GM19025 (cell line): ENCODE results near the gene ACER1.
"Not testable (repeated sequence)": the region's sequence is repeated elsewhere in the genome, so short reads cannot be mapped to it uniquely, and the experiment has no call there.

Source experiments
- ATAC-seq: cut with Tn5 transposase; IDR thresholded peaks from one replicate; pipeline ENCODE4 v1.9.1; 2021; ENCODE audit warnings: mild to moderate bottlenecking, low read depth, moderate library complexity; ENCODE audit not compliant: unreplicated experiment

ACER1 gene

GRCh38 chr19:6358003-6358402 lies 24.6 kb upstream of the ACER1 start:
- ATAC-seq, result no peak

GRCh38 chr19:6357174-6357573 lies 23.8 kb upstream of the ACER1 start:
- no peak for ATAC-seq

DNA sequence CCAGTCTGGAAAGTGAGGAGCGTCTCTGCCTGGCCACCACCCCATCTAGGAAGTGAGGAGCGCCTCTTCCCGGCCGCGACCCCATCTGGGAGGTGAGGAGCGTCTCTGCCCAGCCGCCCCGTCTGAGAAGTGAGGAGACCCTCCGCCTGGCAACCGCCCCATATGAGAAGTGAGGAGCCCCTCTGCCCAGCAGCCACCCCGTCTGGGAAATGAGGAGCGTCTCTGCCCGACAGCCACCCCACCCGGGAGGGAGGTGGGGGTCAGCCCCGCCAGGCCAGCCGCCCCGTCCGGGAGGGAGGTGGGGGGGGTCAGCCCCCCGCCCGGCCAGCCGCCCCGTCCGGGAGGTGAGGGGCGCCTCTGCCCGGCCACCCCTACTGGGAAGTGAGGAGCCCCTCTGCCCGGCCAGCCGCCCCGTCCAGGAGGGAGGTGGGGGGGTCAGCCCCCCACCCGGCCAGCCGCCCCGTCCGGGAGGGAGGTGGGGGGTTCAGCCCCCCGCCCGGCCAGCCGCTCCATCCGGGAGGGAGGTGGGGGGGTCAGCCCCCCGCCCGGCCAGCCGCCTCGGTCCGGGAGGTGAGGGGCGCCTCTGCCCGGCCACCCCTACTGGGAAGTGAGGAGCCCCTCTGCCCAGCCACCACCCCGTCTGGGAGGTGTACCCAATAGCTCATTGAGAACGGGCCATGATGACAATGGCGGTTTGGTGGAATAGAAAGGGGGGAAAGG lies 22.1 kb upstream of the ACER1 start:
- not testable (repeated sequence) for ATAC-seq

DNA sequence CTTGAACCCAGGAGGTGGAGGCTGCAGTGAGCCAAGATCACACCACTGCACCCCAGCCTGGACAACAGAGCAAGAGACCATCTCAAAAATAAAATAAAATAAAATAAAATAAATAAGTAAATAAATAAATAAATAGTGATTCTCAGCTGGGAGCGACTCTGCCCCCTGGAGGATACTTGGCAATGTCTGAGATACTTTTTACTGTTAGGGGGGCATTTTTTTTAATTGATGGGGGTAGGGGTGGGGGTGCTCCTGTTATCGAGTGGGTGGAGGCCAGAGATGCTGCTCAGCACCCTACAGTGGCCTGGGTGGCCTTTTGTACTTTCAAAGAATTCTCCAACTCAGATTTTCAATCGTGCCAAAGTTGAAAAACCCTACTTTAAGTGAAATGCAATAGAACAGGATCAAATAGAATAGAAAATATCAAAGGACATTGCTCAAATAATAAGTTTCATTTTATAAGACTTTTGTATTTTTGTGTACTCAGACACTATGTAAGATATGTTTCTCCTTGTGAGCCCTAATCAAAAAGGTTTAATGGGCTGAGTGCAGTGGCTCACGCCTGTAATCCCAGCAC lies 20.8 kb upstream of the ACER1 start:
- no peak for ATAC-seq

DNA sequence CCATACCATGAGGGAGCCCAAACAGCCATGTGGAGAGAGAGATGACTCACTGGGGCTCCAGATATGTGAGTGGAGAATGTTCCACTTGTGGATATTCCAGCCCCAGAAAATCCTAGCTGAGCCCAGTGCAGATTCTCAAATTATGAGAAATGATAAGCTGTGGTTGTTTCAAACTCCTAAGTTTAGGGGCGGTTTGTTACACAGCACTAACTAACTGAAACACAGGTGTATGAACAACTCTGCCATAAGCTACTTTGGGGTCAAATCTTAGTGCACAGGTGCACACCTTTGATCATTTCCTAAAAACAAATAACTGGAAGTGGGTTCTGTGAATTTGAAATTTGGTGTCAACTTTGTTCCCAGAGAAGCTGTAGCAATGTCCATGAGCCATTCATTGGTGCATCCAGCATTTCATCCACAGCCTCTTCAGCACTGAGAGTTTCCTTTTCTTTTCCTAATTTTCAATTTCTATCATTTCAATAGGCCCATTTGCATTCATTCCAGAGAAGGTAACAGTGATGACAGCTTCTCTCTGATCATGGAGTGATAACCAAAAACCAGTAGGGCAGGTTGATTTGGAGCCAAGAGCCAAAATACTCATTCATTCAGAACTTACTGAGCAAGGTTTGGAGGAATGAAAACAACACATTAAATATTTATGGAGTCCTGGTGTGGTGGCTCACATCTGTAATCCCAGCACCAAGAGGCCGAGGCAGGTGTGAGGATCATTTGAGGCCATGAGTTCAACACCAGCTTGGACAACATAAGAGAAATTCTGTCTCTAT lies 19.2 kb upstream of the ACER1 start:
- no peak for ATAC-seq

- no peak for ATAC-seq
Observed at GRCh38 chr19:6350688-6351087, 17.3 kb upstream of the ACER1 start.

GRCh38 chr19:6349271-6349670 lies 15.9 kb upstream of the ACER1 start:
- not testable (repeated sequence) for ATAC-seq

GRCh38 chr19:6343462-6343861 lies 10.1 kb upstream of the ACER1 start:
- ATAC-seq, result no peak

DNA sequence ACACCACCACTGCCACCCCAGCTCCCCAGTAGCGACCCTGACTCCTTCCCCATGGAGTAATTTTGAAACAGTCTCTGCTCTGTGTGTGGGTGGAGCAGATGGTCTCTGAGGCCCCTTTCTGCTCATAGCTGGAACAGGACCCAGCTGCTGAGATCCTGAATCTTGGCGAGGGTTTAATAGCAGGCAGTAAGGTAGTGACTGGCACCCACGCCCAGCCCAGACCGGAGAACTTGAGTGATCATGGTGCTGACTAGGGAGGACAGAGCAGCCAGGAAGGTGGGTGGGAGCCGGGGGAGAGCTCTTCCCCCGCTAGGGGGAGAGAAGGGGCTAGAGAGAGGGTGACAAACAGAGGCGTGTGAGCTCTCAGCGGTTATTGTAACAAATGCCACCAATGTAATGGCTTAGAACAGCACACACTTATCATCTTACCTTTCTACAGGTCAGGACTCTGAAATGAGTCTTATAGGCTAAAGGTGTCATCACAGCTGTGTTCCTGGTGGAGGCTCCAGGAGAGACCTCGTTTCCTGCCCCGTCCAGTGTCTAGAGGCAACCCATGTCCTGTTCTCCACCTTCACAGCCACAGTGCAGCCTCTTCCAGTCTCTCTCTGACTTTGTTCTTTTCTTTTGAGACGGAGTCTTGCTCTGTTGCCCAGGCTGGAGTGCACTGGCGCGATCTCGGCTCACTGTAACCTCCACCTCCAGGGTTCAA lies 7.2 kb upstream of the ACER1 start:
- ATAC-seq, result no peak

GRCh38 chr19:6334490-6335285 lies 1.3 kb upstream of the ACER1 start:
- no peak for ATAC-seq

GRCh38 chr19:6326815-6327214 lies 6.6 kb downstream of the ACER1 start:
- ATAC-seq, result no peak

DNA sequence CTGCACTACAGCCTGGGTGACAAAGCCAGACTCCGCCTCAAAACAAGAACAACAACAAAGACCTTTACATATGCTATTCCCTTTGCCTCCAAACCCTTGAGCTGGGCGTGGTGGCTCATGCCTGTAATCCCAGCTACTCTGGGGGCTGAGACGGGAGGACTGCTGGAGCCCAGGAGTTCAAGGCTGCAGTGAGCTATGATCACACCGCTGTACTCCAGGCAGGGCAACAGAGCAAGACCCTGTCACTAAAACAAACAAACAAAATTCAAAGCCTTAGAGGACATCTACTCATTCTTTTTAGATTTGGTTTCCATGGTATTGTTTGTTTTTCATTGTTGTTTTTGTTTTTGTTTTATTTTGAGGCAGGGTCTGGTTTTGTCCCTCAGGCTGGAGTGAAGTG lies 7.8 kb downstream of the ACER1 start:
- no peak for ATAC-seq

GRCh38 chr19:6324757-6325156 lies 8.7 kb downstream of the ACER1 start:
- ATAC-seq, result no peak

GRCh38 chr19:6322284-6322683 lies 11.1 kb downstream of the ACER1 start:
- no peak for ATAC-seq

DNA sequence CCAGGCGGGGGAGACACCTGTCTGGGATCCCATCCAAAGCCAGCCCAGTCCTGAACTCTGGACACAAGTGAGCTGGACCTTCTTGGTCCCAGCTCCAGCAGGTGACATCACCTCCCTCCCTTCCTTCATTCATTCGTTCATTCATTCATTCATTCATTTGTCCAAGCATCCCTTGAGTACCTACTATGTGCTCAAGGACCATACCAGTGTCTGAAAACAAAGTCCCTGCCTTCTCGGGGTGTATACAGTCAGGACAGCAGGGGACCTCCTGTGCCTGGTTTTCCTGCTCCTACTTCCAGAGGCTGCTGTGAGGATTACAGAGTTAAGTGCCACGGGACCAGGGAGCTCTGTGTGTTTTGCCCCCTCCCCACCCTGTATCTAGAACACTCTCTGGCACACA lies 14.0 kb downstream of the ACER1 start:
- no peak for ATAC-seq

DNA sequence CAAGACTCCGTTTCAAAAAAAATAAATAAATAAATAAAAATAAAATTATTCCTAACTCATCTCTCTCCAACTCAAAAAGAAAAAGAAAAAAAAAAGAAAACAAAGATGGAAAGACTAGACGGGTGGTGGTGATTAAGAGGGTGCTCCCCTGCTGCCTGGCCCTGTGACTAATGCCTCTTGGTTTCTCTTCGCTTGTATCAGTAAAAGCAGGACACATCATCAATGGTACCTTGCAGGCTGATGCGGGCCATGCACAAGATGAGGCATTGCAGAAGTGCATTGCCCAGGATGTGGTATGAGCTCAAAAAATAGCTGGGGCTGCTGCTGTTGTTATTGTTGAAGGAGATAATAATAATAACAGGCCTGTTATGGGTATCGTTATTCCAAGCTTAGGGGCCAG lies 14.6 kb downstream of the ACER1 start:
- no peak for ATAC-seq

DNA sequence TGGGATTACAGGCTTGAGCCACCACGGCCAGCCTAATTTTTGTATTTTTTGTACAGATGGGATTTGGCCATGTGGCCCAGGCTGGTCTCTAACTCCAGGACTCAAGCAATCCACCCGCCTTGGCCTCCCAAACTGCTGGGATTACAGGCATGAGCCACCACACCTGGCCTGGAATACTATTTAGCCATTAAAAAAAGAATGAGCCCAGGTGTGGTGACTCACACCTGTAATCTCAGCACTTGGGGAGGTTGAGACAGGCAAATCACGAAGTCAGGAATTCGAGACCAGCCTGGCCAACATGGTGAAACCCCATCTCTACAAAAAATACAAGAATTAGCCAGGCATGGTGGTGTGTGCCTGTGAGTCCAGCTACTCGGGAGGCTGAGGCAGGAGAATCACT lies 17.8 kb downstream of the ACER1 start:
- ATAC-seq, result not testable (repeated sequence)

DNA sequence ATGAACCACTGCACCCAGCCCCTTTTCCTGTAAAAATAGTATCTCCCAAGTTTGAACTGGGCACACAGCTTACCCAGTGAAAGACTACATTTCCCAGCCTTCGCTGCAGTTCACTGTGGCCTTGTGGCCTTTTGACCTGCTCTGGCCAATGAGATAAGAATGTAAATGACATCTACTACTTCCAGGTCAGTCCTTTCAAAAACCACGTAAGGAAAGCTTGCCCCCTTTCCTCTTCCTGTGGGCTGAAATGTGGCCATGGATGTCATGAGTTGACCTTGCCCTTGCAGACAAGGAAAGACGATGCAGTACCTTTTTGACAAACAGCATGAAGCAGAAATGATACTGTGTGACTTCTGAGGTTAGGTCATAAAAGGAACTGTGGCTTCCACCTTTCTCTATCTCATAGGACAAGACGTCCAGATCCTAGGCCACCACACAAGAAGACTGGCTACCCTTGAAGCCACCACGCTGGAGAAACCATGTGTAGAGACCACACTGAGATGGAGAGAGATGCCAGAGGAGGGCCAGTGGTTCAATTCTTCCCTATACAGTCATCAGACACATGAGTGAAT lies 19.9 kb downstream of the ACER1 start:
- no peak for ATAC-seq

GRCh38 chr19:6312018-6312417 lies 21.4 kb downstream of the ACER1 start:
- no peak for ATAC-seq

DNA sequence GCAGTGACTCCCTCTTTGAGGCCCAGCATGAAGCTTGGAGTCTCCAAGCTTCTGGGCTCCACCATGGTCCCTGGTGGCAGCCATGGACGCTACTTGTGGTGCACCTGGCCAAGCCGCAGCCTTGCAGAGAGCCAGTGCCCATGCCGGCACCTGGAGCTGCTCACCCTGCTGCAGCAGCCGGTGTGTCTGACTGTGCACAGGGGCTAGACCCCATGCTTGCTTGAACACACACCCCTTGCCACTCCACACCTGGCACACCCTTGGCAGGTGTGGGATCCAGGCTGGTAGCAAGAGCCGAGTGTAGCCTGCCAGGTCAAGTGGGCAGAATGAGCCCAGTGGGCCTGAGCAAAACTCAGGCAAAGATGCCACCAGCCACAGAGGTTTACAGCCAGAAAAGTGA lies 35.0 kb downstream of the ACER1 start:
- ATAC-seq, result no peak
